Neural progenitor cell (in vitro differentiated cells): Measurements from ENCODE around the gene SPRY4. TPM values are rescaled to one million over a fixed set of nuclear protein-coding genes. Genes with fewer than 3 reads are reported as not detected.
"Not testable (repeated sequence)": the region's sequence is repeated elsewhere in the genome, so short reads cannot be mapped to it uniquely, and the experiment has no call there.

Source experiments
- DNase-seq: peaks from one replicate; pipeline ENCODE4 v3.0.0-alpha.2; 2016; ENCODE audit warnings: low spot score
- H2AFZ ChIP-seq: fragments of 200-600 bp; sonication (generic); replicated peaks from 2 replicates; pipeline ENCODE4 v1.6.1; 2016; ENCODE audit warnings: antibody characterized with exemption
- H3F3A ChIP-seq: fragments of 200-600 bp; sonication (generic); 2 replicates; pipeline ENCODE4 v1.6.1; 2016; ENCODE audit warnings: antibody characterized with exemption, low read depth
- H3K27ac ChIP-seq: fragments of 200-600 bp; sonication (generic); 2 replicates; pipeline ENCODE4 v1.5.1; 2016; ENCODE audit warnings: mild to moderate bottlenecking
- H3K27me3 ChIP-seq: fragments of 200-600 bp; sonication (generic); 2 replicates; pipeline ENCODE4 v1.6.1; 2016; ENCODE audit warnings: mild to moderate bottlenecking, moderate library complexity
- H3K36me3 ChIP-seq: fragments of 200-600 bp; sonication (generic); 2 replicates; pipeline ENCODE4 v1.5.1; 2016
- H3K4me1 ChIP-seq: fragments of 200-600 bp; sonication (generic); 2 replicates; pipeline ENCODE4 v1.6.1; 2016; ENCODE audit warnings: mixed run types
- H3K4me2 ChIP-seq: fragments of 200-600 bp; sonication (generic); 2 replicates; pipeline ENCODE4 v1.6.1; 2016
- H3K4me3 ChIP-seq: fragments of 200-600 bp; sonication (generic); 2 replicates; pipeline ENCODE4 v1.5.1; 2016
- H3K79me2 ChIP-seq: fragments of 200-600 bp; sonication (generic); 2 replicates; pipeline ENCODE4 v1.6.1; 2016; ENCODE audit warnings: low read depth
- H3K9ac ChIP-seq: fragments of 200-600 bp; sonication (generic); 2 replicates; pipeline ENCODE4 v1.6.1; 2016
- H3K9me3 ChIP-seq: fragments of 200-600 bp; sonication (generic); 2 replicates; pipeline ENCODE4 v1.5.1; 2016; ENCODE audit warnings: low read depth
- H4K20me1 ChIP-seq: fragments of 200-600 bp; sonication (generic); 2 replicates; pipeline ENCODE4 v1.6.1; 2016; ENCODE audit warnings: low read depth
- H3K27ac Mint-ChIP-seq: 3 replicates; pipeline ENCODE4 v1.8.0; 2021; ENCODE audit warnings: mixed read lengths
- H3K27me3 Mint-ChIP-seq: 2 replicates; pipeline ENCODE4 v1.8.0; 2022; ENCODE audit warnings: low read depth, mild to moderate bottlenecking, inconsistent platforms, moderate library complexity, mixed read lengths; ENCODE audit not compliant: insufficient read depth
- H3K36me3 Mint-ChIP-seq: 3 replicates; pipeline ENCODE4 v1.8.0; 2021; ENCODE audit warnings: mixed read lengths
- H3K4me1 Mint-ChIP-seq: 3 replicates; pipeline ENCODE4 v1.8.0; 2021; ENCODE audit warnings: mixed read lengths
- H3K4me3 Mint-ChIP-seq: 3 replicates; pipeline ENCODE4 v1.8.0; 2021; ENCODE audit warnings: mild to moderate bottlenecking, moderate library complexity, mixed read lengths
- H3K9me3 Mint-ChIP-seq: 3 replicates; pipeline ENCODE4 v1.8.0; 2020; ENCODE audit warnings: mixed read lengths
- CTCF ChIP-seq: fragments of 200-600 bp; sonication (generic); IDR thresholded peaks from 2 replicates; pipeline ENCODE4 v1.5.1; 2017; ENCODE audit warnings: antibody characterized with exemption, mild to moderate bottlenecking
- EZH2 ChIP-seq: fragments of 200-600 bp; sonication (generic); IDR thresholded peaks from 2 replicates; pipeline ENCODE4 v1.6.1; 2017; ENCODE audit warnings: antibody characterized with exemption, mild to moderate bottlenecking, moderate library complexity
- EZH2phosphoT487 ChIP-seq: fragments of 200-600 bp; sonication (generic); IDR thresholded peaks from 2 replicates; pipeline ENCODE4 v1.6.1; 2017; ENCODE audit warnings: antibody characterized with exemption
- total RNA-seq: library from RNA; depleted of rRNA; stranded (reverse); fragments of >200 nt; gene quantifications from 2 replicates; pipeline ENCODE4 v1.2.3, GENCODE V29; 2015; ENCODE audit warnings: low replicate concordance

Gene SPRY4
- total RNA-seq, 1 donor from 2014 or later = 0.13 TPM

- H3K4me1 Mint-ChIP-seq = peaks cover 27% of the 10 kb centered on the region
- no peak overlapping the region for H3K27ac ChIP-seq
Measured at GRCh38 chr5:142275496-142275895, 49.3 kb downstream of the SPRY4 start.

GRCh38 chr5:142272596-142272995 lies 52.2 kb downstream of the SPRY4 start:
- not testable (repeated sequence) for H3K9me3 ChIP-seq, H3K9ac ChIP-seq, H3K27me3 ChIP-seq, H3K36me3 ChIP-seq, H2AFZ ChIP-seq, H3K27me3 Mint-ChIP-seq, H3F3A ChIP-seq, H3K4me1 Mint-ChIP-seq, H3K4me3 Mint-ChIP-seq, H3K36me3 Mint-ChIP-seq, DNase-seq, H3K4me2 ChIP-seq, H3K79me2 ChIP-seq, H3K27ac ChIP-seq, H3K4me1 ChIP-seq, H4K20me1 ChIP-seq, H3K4me3 ChIP-seq, H3K27ac Mint-ChIP-seq, H3K9me3 Mint-ChIP-seq

More at GRCh38 chr5:142275496-142275895, 49.3 kb downstream of the SPRY4 start:
- Histone ChIP-seq H3K4me1 (peaks cover 17% of the 10 kb centered on the region), H3K79me2 (no peaks in the 10 kb centered on the region), H3K4me2 (no peak overlapping the region), H3F3A (peaks cover 3% of the 10 kb centered on the region), H4K20me1 (no peaks in the 10 kb centered on the region), H3K4me3 (no peak overlapping the region), H3K9me3 (no peaks in the 10 kb centered on the region), H3K36me3 (no peaks in the 10 kb centered on the region), H2AFZ (no peak overlapping the region), H3K27me3 (no peaks in the 10 kb centered on the region), H3K9ac (no peak overlapping the region)
- Mint-ChIP-seq H3K9me3 (no peaks in the 10 kb centered on the region), H3K36me3 (no peaks in the 10 kb centered on the region), H3K27ac (no peak overlapping the region), H3K27me3 (no peaks in the 10 kb centered on the region), H3K4me3 (no peak overlapping the region)
- no peak for DNase-seq
- no peak for TF ChIP-seq EZH2
- no peak for TF ChIP-seq CTCF
- TF ChIP-seq EZH2phosphoT487 = no peak

GRCh38 chr5:142264084-142264483 lies 60.7 kb downstream of the SPRY4 start:
- H3K27ac ChIP-seq, H3K4me2 ChIP-seq, H3K79me2 ChIP-seq, H3K9me3 ChIP-seq, H3K9ac ChIP-seq, H3F3A ChIP-seq, H3K36me3 Mint-ChIP-seq, DNase-seq, H2AFZ ChIP-seq, H3K27me3 ChIP-seq, H4K20me1 ChIP-seq, H3K9me3 Mint-ChIP-seq, H3K27ac Mint-ChIP-seq, H3K4me3 Mint-ChIP-seq, H3K36me3 ChIP-seq, H3K4me3 ChIP-seq: not testable (repeated sequence)
- Mint-ChIP-seq H3K4me1 (peaks cover 20% of the 10 kb centered on the region), H3K27me3 (peaks cover 17% of the 10 kb centered on the region)
- peaks cover 13% of the 10 kb centered on the region for H3K4me1 ChIP-seq

GRCh38 chr5:142263346-142263745 lies 61.5 kb downstream of the SPRY4 start:
- no peaks in the 10 kb centered on the region for H3K36me3 Mint-ChIP-seq
- H3K36me3 ChIP-seq = no peaks in the 10 kb centered on the region
- no peaks in the 10 kb centered on the region for H3K27me3 ChIP-seq
- H4K20me1 ChIP-seq = no peaks in the 10 kb centered on the region
- peaks cover 4% of the 10 kb centered on the region for H3F3A ChIP-seq
- no peak overlapping the region for H3K4me3 ChIP-seq
- peak overlapping the region; percentile 81 for H2AFZ ChIP-seq
- no peak overlapping the region for H3K27ac ChIP-seq
- no peaks in the 10 kb centered on the region for H3K79me2 ChIP-seq
- peak overlapping the region; percentile 78 for H3K27ac Mint-ChIP-seq
- peaks cover 5% of the 10 kb centered on the region for H3K9me3 Mint-ChIP-seq
- peak overlapping the region; percentile 27 for H3K4me2 ChIP-seq
- peaks cover 13% of the 10 kb centered on the region for H3K4me1 ChIP-seq
- no peaks in the 10 kb centered on the region for H3K9me3 ChIP-seq
- no peak overlapping the region for H3K9ac ChIP-seq
- H3K27me3 Mint-ChIP-seq = peaks cover 17% of the 10 kb centered on the region
- H3K4me1 Mint-ChIP-seq = peaks cover 17% of the 10 kb centered on the region
- TF ChIP-seq EZH2phosphoT487 (no peak), CTCF (no peak), EZH2 (no peak)
- DNase-seq = peak; percentile 15
- H3K4me3 Mint-ChIP-seq = no peak overlapping the region
